Naive thymus-derived CD4-positive, alpha-beta T cell (primary cell): ENCODE results near the gene KCNIP4. TPM values are rescaled to one million over a fixed set of nuclear protein-coding genes. Genes with fewer than 3 reads are reported as not detected.

Experiments
- ATAC-seq: fragments of 150-1000 bp; cut with Tn5 transposase; 2 replicates; pipeline ENCODE4 v1.10.0; 2021; ENCODE audit warnings: mild to moderate bottlenecking, moderate library complexity
- CTCF ChIA-PET: fragments of 350-600 bp; sonication (Branson Sonifier 250); formaldehyde crosslinking; loops from one replicate; lab custom pipeline; 2021; ENCODE audit warnings: antibody characterized with exemption; lab: Charles Lee
- POLR2A ChIA-PET: fragments of 350-600 bp; sonication (Branson Sonifier 250); formaldehyde crosslinking; loops from one replicate; lab custom pipeline; 2021; ENCODE audit warnings: antibody characterized with exemption, inconsistent platforms; lab: Charles Lee
- DNase-seq, 9 donors: peaks; one replicate each; pipeline versions ENCODE4 v3.0.0 to v3.0.0-alpha.2; 2020 to 2022; ENCODE audit warnings: mixed read lengths in 1 of 9
- H3K27ac ChIP-seq: one replicate; pipeline ENCODE4 v1.7.0; 2013; ENCODE audit warnings: mild to moderate bottlenecking, low read depth, low read length, moderate library complexity
- H3K27me3 ChIP-seq, 2 donors: one replicate each; pipeline ENCODE4 v1.7.0; 2013; ENCODE audit warnings: low read length in 2 of 2, mild to moderate bottlenecking in 2 of 2, moderate library complexity in 2 of 2; ENCODE audit not compliant: control insufficient read depth in 2 of 2, insufficient read depth in 2 of 2
- H3K36me3 ChIP-seq, 3 experiments: 1 replicate in 2 of 3; 2 replicates in 1 of 3; pipeline ENCODE4 v1.7.0; 2013; ENCODE audit warnings: low read length in 3 of 3, mild to moderate bottlenecking in 3 of 3, moderate library complexity in 1 of 3; ENCODE audit not compliant: insufficient read depth in 3 of 3, control insufficient read depth in 2 of 3
- H3K4me1 ChIP-seq, 2 donors: one replicate each; pipeline ENCODE4 v1.7.0; 2013; ENCODE audit warnings: low read length in 2 of 2, mild to moderate bottlenecking in 2 of 2, moderate library complexity in 1 of 2; ENCODE audit not compliant: control insufficient read depth in 2 of 2, insufficient read depth in 2 of 2
- H3K4me3 ChIP-seq: 2 replicates; pipeline ENCODE4 v1.7.0; 2013; ENCODE audit warnings: mild to moderate bottlenecking, low read length
- H3K9me3 ChIP-seq, 3 experiments: 1 replicate in 2 of 3; 2 replicates in 1 of 3; pipeline ENCODE4 v1.7.0; 2013; ENCODE audit warnings: low read length in 3 of 3; ENCODE audit not compliant: control insufficient read depth in 2 of 3
- H3K27ac Mint-ChIP-seq, 9 donors: one replicate each; pipeline ENCODE4 v1.8.0; 2020 to 2022; ENCODE audit warnings: mixed read lengths in 9 of 9, mild to moderate bottlenecking in 8 of 9, moderate library complexity in 5 of 9, inconsistent platforms in 2 of 9
- H3K27me3 Mint-ChIP-seq, 5 donors: one replicate each; pipeline ENCODE4 v1.8.0; 2021 to 2022; ENCODE audit warnings: mixed read lengths in 5 of 5, mild to moderate bottlenecking in 1 of 5
- H3K36me3 Mint-ChIP-seq, 5 donors: one replicate each; pipeline ENCODE4 v1.8.0; 2020 to 2022; ENCODE audit warnings: mixed read lengths in 5 of 5, mild to moderate bottlenecking in 3 of 5, inconsistent platforms in 1 of 5
- H3K4me1 Mint-ChIP-seq, 7 donors: one replicate each; pipeline ENCODE4 v1.8.0; 2020 to 2022; ENCODE audit warnings: mixed read lengths in 7 of 7, mild to moderate bottlenecking in 3 of 7, inconsistent platforms in 1 of 7
- H3K4me3 Mint-ChIP-seq, 10 donors: one replicate each; pipeline ENCODE4 v1.8.0; 2020 to 2022; ENCODE audit warnings: mild to moderate bottlenecking in 10 of 10, mixed read lengths in 10 of 10, moderate library complexity in 6 of 10, inconsistent platforms in 2 of 10
- H3K9me3 Mint-ChIP-seq, 11 donors: one replicate each; pipeline ENCODE4 v1.8.0; 2020 to 2022; ENCODE audit warnings: mixed read lengths in 11 of 11, mild to moderate bottlenecking in 4 of 11, inconsistent platforms in 1 of 11, moderate library complexity in 1 of 11
- intact Hi-C, 2 donors: fragments of 100-400 bp; cut with micrococcal nuclease; formaldehyde crosslinking; loops; one replicate each; pipeline ENCODE4 v1.15.1; 2023
- polyA plus RNA-seq, 2 donors: library from polyadenylated mRNA; unstranded; fragments of 300-500 nt; fragmentation: Illumina TruSeq; gene quantifications; one replicate each; pipeline ENCODE4 v1.2.3, GENCODE V29; 2021
- total RNA-seq, 6 experiments: library from RNA in 5 of 6; stranded (reverse) in 5 of 6; gene quantifications; 1 replicate in 5 of 6; 2 replicates in 1 of 6; pipeline ENCODE4 v1.2.3 and lab custom pipeline; 2021 to 2026

KCNIP4 gene
- total and polyA plus RNA-seq, 7 experiments from 2014 or later: 0.29 TPM; not detected in 6

DNA sequence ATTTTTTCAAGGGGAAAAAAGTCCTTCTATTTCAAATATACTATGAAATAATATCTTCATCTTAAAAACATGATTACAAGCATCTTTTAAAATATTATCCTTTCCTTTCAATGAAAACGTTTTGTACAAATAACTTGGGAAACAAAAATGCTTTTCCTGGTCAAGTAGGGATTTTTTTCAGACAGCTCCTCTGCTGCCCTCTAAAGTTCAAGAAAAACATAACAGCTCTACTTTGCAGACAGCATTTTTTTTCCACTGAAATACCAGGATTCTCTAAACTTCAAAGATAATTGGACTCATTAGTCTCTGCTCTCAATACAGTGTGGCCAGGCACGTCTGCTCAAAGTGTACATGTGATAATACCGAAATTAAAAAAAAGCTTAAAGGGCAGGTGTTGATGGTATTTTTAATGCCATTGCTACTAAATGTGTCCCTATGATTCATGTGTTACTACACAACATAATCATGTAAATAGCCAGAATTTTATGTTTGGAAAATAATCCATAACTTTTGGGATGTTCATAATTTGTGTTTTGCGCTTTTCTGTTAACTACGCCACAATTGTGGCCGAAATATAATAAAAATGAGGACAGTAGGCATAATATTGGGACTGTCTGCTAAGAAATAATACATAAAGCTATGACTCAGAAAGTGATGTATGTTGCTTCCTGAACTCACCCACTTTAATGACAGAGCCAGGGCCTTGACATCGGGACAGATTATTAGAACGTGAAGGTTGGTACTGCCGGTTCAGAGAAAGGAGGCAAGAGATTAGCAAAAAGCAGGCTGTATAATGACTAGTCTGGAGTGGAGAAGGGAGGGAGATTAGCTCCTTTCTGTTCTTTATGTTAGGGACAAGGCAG, 478.9 kb downstream of the KCNIP4 start:
- ChIA-PET CTCF (no interaction called here), POLR2A (no interaction called here)
- no peak for DNase-seq
- Mint-ChIP-seq H3K4me1 (no peaks in the 10 kb centered on the region), H3K4me3 (no peak overlapping the region), H3K27me3 (peaks cover 0 to 4% (median 0%) of the 10 kb centered on the region in 5 donors), H3K27ac (no peak overlapping the region), H3K9me3 (peaks cover 0 to 16% (median 4%) of the 10 kb centered on the region in 11 donors), H3K36me3 (no peaks in the 10 kb centered on the region)
- no peaks in the 10 kb centered on the region for H3K9me3 ChIP-seq
- H3K27me3 ChIP-seq: no peaks in the 10 kb centered on the region
- intact Hi-C loops: loop anchor here (2.0 to 5.0 kb wide), 2 partner anchors 697 to 1052 kb away; no protein-coding TSS in a partner anchor
- no peaks in the 10 kb centered on the region for H3K4me1 ChIP-seq
- no peak overlapping the region for H3K4me3 ChIP-seq
- H3K27ac ChIP-seq: no peak overlapping the region
- no peak for ATAC-seq
- no peaks in the 10 kb centered on the region for H3K36me3 ChIP-seq

DNA sequence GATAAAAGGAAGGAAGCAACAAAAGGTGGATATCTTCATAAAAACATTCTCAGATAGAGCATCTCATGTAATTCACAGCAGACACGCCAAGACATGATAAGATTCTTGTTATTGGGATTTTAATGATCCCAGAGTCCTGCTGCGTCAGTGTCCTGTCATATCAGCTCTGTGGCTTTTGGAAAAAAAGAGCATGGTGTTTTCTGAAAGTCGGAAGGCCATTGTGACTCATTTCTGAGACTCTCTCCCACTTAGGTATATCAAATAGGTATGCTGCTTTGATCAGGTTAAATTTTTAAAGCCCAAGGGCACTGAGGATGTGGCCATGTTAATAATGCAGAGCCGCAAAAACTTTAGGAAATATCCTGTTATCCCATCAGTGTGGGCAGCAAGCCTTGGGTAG, 481.0 kb downstream of the KCNIP4 start:
- no peaks in the 10 kb centered on the region for H3K4me1 ChIP-seq
- Mint-ChIP-seq H3K9me3 (peaks cover 0 to 16% (median 3%) of the 10 kb centered on the region in 11 donors), H3K4me3 (no peak overlapping the region), H3K4me1 (no peaks in the 10 kb centered on the region), H3K27me3 (peaks cover 0 to 4% (median 0%) of the 10 kb centered on the region in 5 donors), H3K36me3 (no peaks in the 10 kb centered on the region), H3K27ac (no peak overlapping the region)
- DNase-seq (no peak), ATAC-seq (no peak)
- ChIA-PET CTCF (no interaction called here), POLR2A (no interaction called here)
- no peaks in the 10 kb centered on the region for H3K9me3 ChIP-seq
- no peak overlapping the region for H3K27ac ChIP-seq
- no peaks in the 10 kb centered on the region for H3K36me3 ChIP-seq
- H3K4me3 ChIP-seq: no peak overlapping the region
- intact Hi-C loops: loop anchor here in 1 of 2 donors (5.0 kb wide), 1 partner anchor 1050 kb away; no protein-coding TSS in a partner anchor
- no peaks in the 10 kb centered on the region for H3K27me3 ChIP-seq

DNA sequence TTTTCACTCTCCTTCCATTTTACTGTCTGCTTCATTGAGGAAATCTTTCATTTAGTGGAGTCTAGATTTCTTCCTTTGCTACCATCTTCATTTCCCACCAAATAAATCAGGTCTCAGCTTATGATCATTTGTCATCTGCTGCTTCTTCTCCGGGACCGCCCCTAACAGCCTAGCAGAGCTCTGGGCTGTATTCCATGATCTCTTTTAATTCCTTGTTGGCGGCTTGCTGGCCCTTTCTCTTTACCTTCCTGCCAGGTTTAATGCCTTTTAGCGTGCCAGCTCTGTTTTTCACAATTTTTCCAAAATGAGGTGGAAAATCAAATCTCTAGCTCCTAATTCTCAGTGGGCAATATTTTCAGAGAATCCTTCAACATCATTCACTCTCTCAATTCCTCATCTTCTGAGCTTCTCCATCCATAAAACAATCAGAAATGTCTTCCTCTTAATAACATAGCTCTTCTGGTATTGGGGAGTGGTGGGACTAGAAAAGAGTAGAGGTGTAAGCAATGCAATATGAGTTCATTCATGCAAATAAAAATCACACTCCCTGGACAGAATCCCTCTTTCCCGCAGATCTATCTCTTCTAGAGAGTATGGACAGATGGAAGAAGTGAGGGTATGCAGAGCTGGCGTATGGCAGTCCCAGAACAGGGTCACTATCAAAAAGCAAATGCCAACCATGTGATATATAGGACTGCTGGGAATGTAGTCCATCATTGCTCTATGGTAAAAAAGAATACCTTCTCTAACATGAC, 491.3 kb downstream of the KCNIP4 start:
- peaks cover 0 to 5% (median 0%) of the 10 kb centered on the region in 5 donors for H3K36me3 Mint-ChIP-seq
- DNase-seq (no peak), ATAC-seq (no peak)
- Histone ChIP-seq H3K4me3 (no peak overlapping the region), H3K27me3 (no peaks in the 10 kb centered on the region), H3K4me1 (no peaks in the 10 kb centered on the region), H3K9me3 (no peaks in the 10 kb centered on the region), H3K36me3 (no peaks in the 10 kb centered on the region), H3K27ac (no peak overlapping the region)
- intact Hi-C loops: no loop called here
- no peak overlapping the region for H3K4me3 Mint-ChIP-seq
- no peaks in the 10 kb centered on the region for H3K27me3 Mint-ChIP-seq
- no peak overlapping the region for H3K27ac Mint-ChIP-seq
- CTCF ChIA-PET: interaction anchor here (0.6 kb wide), 1 partner anchor 91 kb away, joined by 5 read pairs; no protein-coding TSS in a partner anchor
- H3K4me1 Mint-ChIP-seq: no peaks in the 10 kb centered on the region
- POLR2A ChIA-PET: no interaction called here
- H3K9me3 Mint-ChIP-seq: peaks cover 0 to 10% (median 4%) of the 10 kb centered on the region in 11 donors

DNA sequence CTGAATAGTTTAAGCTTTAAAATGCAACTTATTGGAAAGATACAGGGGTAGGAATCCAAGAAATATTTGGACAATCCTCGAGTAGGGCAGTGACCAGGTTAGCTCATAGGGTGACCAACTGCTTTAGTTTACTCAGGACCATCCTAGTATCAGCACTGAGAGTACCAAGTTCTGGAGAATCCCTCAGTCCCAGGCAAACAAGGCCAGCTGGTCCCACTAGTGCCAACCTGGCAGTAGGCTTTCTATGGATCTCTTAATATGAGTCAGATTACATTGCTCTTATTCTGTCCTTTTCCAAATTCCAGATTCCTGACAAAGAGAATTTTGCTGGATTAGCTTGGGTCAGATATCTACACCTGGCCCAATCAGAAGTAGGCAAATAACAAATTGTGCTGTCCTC, 493.7 kb downstream of the KCNIP4 start:
- peaks cover 0 to 4% (median 0%) of the 10 kb centered on the region in 5 donors for H3K27me3 Mint-ChIP-seq
- no peak overlapping the region for H3K4me3 Mint-ChIP-seq
- H3K36me3 ChIP-seq: no peaks in the 10 kb centered on the region
- no peaks in the 10 kb centered on the region for H3K9me3 ChIP-seq
- no peaks in the 10 kb centered on the region for H3K27me3 ChIP-seq
- DNase-seq (no peak), ATAC-seq (no peak)
- no peaks in the 10 kb centered on the region for H3K4me1 ChIP-seq
- H3K4me1 Mint-ChIP-seq: no peaks in the 10 kb centered on the region
- H3K4me3 ChIP-seq: no peak overlapping the region
- POLR2A ChIA-PET: no interaction called here
- intact Hi-C loops: no loop called here
- H3K27ac ChIP-seq: no peak overlapping the region
- no peak overlapping the region for H3K27ac Mint-ChIP-seq
- CTCF ChIA-PET: no interaction called here
- peaks cover 0 to 19% (median 3%) of the 10 kb centered on the region in 11 donors for H3K9me3 Mint-ChIP-seq
- H3K36me3 Mint-ChIP-seq: peaks cover 0 to 5% (median 0%) of the 10 kb centered on the region in 5 donors

DNA sequence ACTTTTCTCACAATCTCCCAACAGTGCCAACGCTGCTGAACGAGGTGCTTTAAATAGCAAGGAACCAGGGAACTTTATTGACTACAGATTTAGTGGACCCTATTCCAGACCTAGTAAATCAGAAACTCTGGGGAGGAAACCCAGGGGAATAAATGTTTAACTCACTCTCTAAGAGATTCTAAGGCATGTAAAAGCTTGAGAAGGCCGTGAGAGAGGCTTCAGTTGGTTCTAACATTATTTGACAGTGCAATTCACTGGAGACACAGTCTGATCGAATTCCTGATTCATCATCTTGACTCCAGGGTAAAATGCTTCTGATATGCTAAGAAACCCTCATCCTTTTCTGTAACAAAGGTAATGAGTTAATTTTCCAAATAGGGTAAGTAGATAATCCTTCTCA, 494.4 kb downstream of the KCNIP4 start:
- ChIA-PET POLR2A (no interaction called here), CTCF (no interaction called here)
- Histone ChIP-seq H3K9me3 (no peaks in the 10 kb centered on the region), H3K4me3 (no peak overlapping the region), H3K27me3 (no peaks in the 10 kb centered on the region), H3K36me3 (no peaks in the 10 kb centered on the region), H3K27ac (no peak overlapping the region), H3K4me1 (no peaks in the 10 kb centered on the region)
- peaks cover 0 to 4% (median 0%) of the 10 kb centered on the region in 5 donors for H3K27me3 Mint-ChIP-seq
- H3K9me3 Mint-ChIP-seq: peaks cover 0 to 19% (median 3%) of the 10 kb centered on the region in 11 donors
- no peak overlapping the region for H3K27ac Mint-ChIP-seq
- DNase-seq (no peak), ATAC-seq (no peak)
- H3K4me3 Mint-ChIP-seq: no peak overlapping the region
- H3K36me3 Mint-ChIP-seq: peaks cover 0 to 5% (median 0%) of the 10 kb centered on the region in 5 donors
- H3K4me1 Mint-ChIP-seq: no peaks in the 10 kb centered on the region
- intact Hi-C loops: no loop called here

DNA sequence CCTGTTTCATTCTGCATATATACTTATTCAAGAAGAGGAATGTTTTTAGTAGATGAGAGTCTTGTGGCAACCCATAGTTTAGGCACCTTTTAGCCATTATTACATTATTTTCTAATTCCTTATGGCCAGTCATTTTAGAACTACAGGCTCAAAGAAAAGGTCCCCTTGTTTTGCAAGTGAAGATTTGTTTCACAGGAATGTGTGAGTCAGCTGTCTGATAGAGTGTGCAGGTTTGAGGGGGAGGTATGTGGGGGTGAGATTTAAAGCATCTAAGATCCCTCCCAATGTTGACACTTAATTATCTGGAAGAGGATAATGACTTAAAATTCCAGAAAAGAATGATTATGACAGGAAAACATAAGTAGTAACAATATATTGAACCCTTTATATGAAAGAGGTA, 495.6 kb downstream of the KCNIP4 start:
- H3K4me3 Mint-ChIP-seq: no peak overlapping the region
- Histone ChIP-seq H3K4me3 (no peak overlapping the region), H3K27me3 (no peaks in the 10 kb centered on the region), H3K36me3 (no peaks in the 10 kb centered on the region), H3K4me1 (no peaks in the 10 kb centered on the region), H3K27ac (no peak overlapping the region), H3K9me3 (no peaks in the 10 kb centered on the region)
- H3K27ac Mint-ChIP-seq: no peak overlapping the region
- H3K27me3 Mint-ChIP-seq: peaks cover 0 to 4% (median 0%) of the 10 kb centered on the region in 5 donors
- no peak for ATAC-seq
- intact Hi-C loops: no loop called here
- CTCF ChIA-PET: no interaction called here
- peaks cover 0 to 5% (median 0%) of the 10 kb centered on the region in 5 donors for H3K36me3 Mint-ChIP-seq
- H3K9me3 Mint-ChIP-seq: peaks cover 0 to 19% (median 3%) of the 10 kb centered on the region in 11 donors
- no peak for DNase-seq
- no peaks in the 10 kb centered on the region for H3K4me1 Mint-ChIP-seq
- POLR2A ChIA-PET: no interaction called here
